HepG2 (cell line): ENCODE measurements around the gene E2F3. TPM values are rescaled to one million over a fixed set of nuclear protein-coding genes. Genes with fewer than 3 reads are reported as not detected.

Experiments
- CCAR2 ChIP-seq: fragments of 200-400 bp; formaldehyde crosslinking; optimal IDR thresholded peaks from 2 replicates; pipeline ENCODE3; 2018; ENCODE audit warnings: low read depth, mild to moderate bottlenecking, low read length, moderate library complexity
- CSRNP2 ChIP-seq: sonication (generic); formaldehyde crosslinking; conservative IDR thresholded peaks from 2 replicates; pipeline ENCODE4 v1.8.0; 2022; ENCODE audit warnings: low read depth, missing genetic modification reagents
- IRF2 ChIP-seq: IDR thresholded peaks from 2 replicates; pipeline ENCODE4 v1.6.1; 2018; ENCODE audit warnings: missing genetic modification reagents, missing compliant biosample characterization
- KIAA2018 ChIP-seq: sonication (generic); formaldehyde crosslinking; IDR thresholded peaks from 2 replicates; pipeline ENCODE4 v1.5.0; 2020; ENCODE audit warnings: mild to moderate bottlenecking, missing genetic modification reagents, borderline replicate concordance
- MIER3 ChIP-seq: IDR thresholded peaks from 2 replicates; pipeline ENCODE4 v1.6.1; 2016; ENCODE audit warnings: missing compliant biosample characterization, borderline replicate concordance
- NBN ChIP-seq: fragments of 450-650 bp; conservative IDR thresholded peaks from 2 replicates; pipeline ENCODE4 v1.6.1; 2017
- SRF ChIP-seq: IDR thresholded peaks from 2 replicates; pipeline ENCODE4 v1.6.1; 2011; ENCODE audit warnings: mild to moderate bottlenecking, low read depth, low read length, moderate library complexity
- TOPORS ChIP-seq: sonication (generic); formaldehyde crosslinking; IDR thresholded peaks from 2 replicates; pipeline ENCODE4 v1.8.0; 2023; ENCODE audit warnings: mild to moderate bottlenecking, missing genetic modification reagents
- YEATS4 ChIP-seq: sonication (generic); formaldehyde crosslinking; IDR thresholded peaks from 2 replicates; pipeline ENCODE4 v1.4.0; 2020; ENCODE audit warnings: missing genetic modification reagents, borderline replicate concordance
- ZBTB39 ChIP-seq: sonication (generic); formaldehyde crosslinking; IDR thresholded peaks from 2 replicates; pipeline ENCODE4 v1.5.0; 2020; ENCODE audit warnings: missing genetic modification reagents
- ZEB1 ChIP-seq: IDR thresholded peaks from 2 replicates; pipeline ENCODE4 v1.6.1; 2012; ENCODE audit warnings: mild to moderate bottlenecking, low read depth, inconsistent platforms; ENCODE audit not compliant: insufficient replicate concordance
- ZFP36L2 ChIP-seq: sonication (generic); formaldehyde crosslinking; IDR thresholded peaks from 2 replicates; pipeline ENCODE4 v1.4.0; 2020; ENCODE audit warnings: missing genetic modification reagents
- ZKSCAN5 ChIP-seq: sonication (generic); formaldehyde crosslinking; IDR thresholded peaks from 2 replicates; pipeline ENCODE4 v1.5.1; 2020; ENCODE audit warnings: mild to moderate bottlenecking, missing genetic modification reagents
- ZNF335 ChIP-seq: sonication (generic); formaldehyde crosslinking; IDR thresholded peaks from 2 replicates; pipeline ENCODE4 v1.4.0; 2020; ENCODE audit warnings: missing genetic modification reagents
- ZNF383 ChIP-seq: sonication (generic); formaldehyde crosslinking; IDR thresholded peaks from 2 replicates; pipeline ENCODE4 v1.4.0; 2020; ENCODE audit warnings: missing genetic modification reagents, mild to moderate bottlenecking, borderline replicate concordance
- ZNF747 ChIP-seq: sonication (generic); formaldehyde crosslinking; IDR thresholded peaks from 2 replicates; pipeline ENCODE4 v1.8.1; 2023; ENCODE audit warnings: missing genetic modification reagents, mild to moderate bottlenecking, borderline replicate concordance
- polyA plus RNA-seq, 8 experiments: library from polyadenylated mRNA; depleted of rRNA in 3 of 8; stranded (reverse) in 7 of 8; unstranded in 1 of 8; fragments of >200 nt; fragmentation: Illumina TruSeq in 4 of 8; extraction: Trizol in 4 of 8; gene quantifications; 2 replicates each; pipeline versions ENCODE4 v1.2.1 to v1.2.3, GENCODE V29; 2011 to 2016; ENCODE audit warnings: low read depth in 4 of 8, missing spikeins in 1 of 8, mixed read lengths in 1 of 8; ENCODE audit not compliant: insufficient read depth in 1 of 8
- total RNA-seq, 5 experiments: library from RNA; depleted of rRNA; stranded (reverse); fragments of >200 nt; fragmentation: Illumina TruSeq; extraction: Trizol; gene quantifications; 2 replicates each; pipeline ENCODE4 v1.2.3, GENCODE V29; 2016; ENCODE audit warnings: low read depth in 1 of 5

Gene E2F3
- total and polyA plus RNA-seq, 2 of the 13 experiments (the other 11 are each of a cell fraction or from before 2014, with no cell fraction given): 8.5 to 12.7 TPM

- TF ChIP-seq CSRNP2 (CRISPR knock-in tag): no peak
- peak; percentile 60 for TF ChIP-seq YEATS4 (CRISPR knock-in tag)
- no peak for TF ChIP-seq ZBTB39 (CRISPR knock-in tag)
- TF ChIP-seq ZNF747: peak; percentile 82; the same call in 1 of the 2 replicates
- no peak for TF ChIP-seq ZNF335 (CRISPR knock-in tag)
- TF ChIP-seq NBN: no peak
- TF ChIP-seq ZFP36L2 (CRISPR knock-in tag): no peak
- no peak for TF ChIP-seq KIAA2018 (CRISPR knock-in tag)
- TF ChIP-seq CCAR2: no peak
- TF ChIP-seq SRF: 0 out of 2 replicates have a peak, but pooled peaks have one; percentile 21
- no peak for TF ChIP-seq ZNF383
- TF ChIP-seq IRF2 (CRISPR knock-in tag): peak; percentile 82
- TF ChIP-seq ZEB1: peak; percentile 68
- TF ChIP-seq ZKSCAN5: no peak
- TF ChIP-seq TOPORS (CRISPR knock-in tag): peak; percentile 89
- no peak for TF ChIP-seq MIER3
Observed at GRCh38 chr6:20401205-20402091, at the start of gene E2F3 (continued).
